ENCODE data around the gene CHEK2.
"Not testable (repeated sequence)": the region's sequence is repeated elsewhere in the genome, so short reads cannot be mapped to it uniquely, and the experiment has no call there.

DNA sequence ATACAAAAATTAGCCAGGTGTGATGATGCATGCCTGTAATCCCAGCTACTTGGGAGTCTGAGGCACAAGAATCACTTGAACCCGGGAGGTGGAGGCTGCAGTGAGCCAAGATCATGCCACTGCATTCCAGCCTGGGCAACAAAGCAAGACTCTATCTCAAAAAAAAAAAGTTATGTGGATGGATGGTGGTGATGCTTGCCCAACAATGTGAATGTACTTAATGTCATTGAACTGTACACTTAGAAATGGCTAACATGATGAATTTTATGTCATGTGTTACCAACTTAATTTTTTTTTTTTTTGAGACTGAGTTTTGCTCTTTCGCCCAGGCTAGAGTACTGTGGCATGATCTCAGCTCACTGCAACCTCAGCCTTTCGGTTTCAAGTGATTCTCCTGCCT is 12.9 kb upstream of the CHEK2 start:
- TF ChIP-seq, protein P1, sequence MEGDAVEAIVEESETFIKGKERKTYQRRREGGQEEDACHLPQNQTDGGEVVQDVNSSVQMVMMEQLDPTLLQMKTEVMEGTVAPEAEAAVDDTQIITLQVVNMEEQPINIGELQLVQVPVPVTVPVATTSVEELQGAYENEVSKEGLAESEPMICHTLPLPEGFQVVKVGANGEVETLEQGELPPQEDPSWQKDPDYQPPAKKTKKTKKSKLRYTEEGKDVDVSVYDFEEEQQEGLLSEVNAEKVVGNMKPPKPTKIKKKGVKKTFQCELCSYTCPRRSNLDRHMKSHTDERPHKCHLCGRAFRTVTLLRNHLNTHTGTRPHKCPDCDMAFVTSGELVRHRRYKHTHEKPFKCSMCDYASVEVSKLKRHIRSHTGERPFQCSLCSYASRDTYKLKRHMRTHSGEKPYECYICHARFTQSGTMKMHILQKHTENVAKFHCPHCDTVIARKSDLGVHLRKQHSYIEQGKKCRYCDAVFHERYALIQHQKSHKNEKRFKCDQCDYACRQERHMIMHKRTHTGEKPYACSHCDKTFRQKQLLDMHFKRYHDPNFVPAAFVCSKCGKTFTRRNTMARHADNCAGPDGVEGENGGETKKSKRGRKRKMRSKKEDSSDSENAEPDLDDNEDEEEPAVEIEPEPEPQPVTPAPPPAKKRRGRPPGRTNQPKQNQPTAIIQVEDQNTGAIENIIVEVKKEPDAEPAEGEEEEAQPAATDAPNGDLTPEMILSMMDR (IDR thresholded peaks at IDR 0.05; ENCODE audit: insufficient read depth, low read length) = not testable (repeated sequence)
- TF ChIP-seq POLR2AphosphoS5 (IDR thresholded peaks at IDR 0.05; ENCODE audit: low read depth); REST (IDR thresholded peaks at IDR 0.05; ENCODE audit: insufficient replicate concordance, low read depth); GABPA (IDR thresholded peaks at IDR 0.05; ENCODE audit: low read depth); SPI1 (IDR thresholded peaks at IDR 0.05; ENCODE audit: borderline replicate concordance, low read depth): not testable (repeated sequence)
